Coronary artery (tissue), 2 donors: ENCODE results near the gene MPL.

ENCODE experiments used
- DNase-seq: peaks from one replicate; pipeline ENCODE4 v3.0.0-alpha.2; 2017; ENCODE audit warnings: low spot score
- H3K27ac ChIP-seq, 2 donors: fragments of 200-600 bp; sonication (generic); one replicate each; pipeline ENCODE4 v1.5.1; 2016 to 2019
- H3K4me3 ChIP-seq: fragments of 200-600 bp; sonication (generic); 2 replicates; pipeline ENCODE4 v1.5.1; 2016; ENCODE audit warnings: mild to moderate bottlenecking, moderate library complexity
- CTCF ChIP-seq: fragments of 200-600 bp; sonication (generic); IDR thresholded peaks from one replicate; pipeline ENCODE4 v1.5.1; 2019; ENCODE audit warnings: antibody characterized with exemption

The MPL gene

GRCh38 chr1:43376723-43377235 is 39.2 kb downstream of the MPL start:
- Histone ChIP-seq H3K4me3 (no peak overlapping the region), H3K27ac (no peak overlapping the region)
- DNase-seq: no peak
- no peak for TF ChIP-seq CTCF

GRCh38 chr1:43377831-43378230 is 40.2 kb downstream of the MPL start:
- DNase-seq: no peak
- Histone ChIP-seq H3K27ac (no peak overlapping the region), H3K4me3 (no peak overlapping the region)
- no peak for TF ChIP-seq CTCF

DNA sequence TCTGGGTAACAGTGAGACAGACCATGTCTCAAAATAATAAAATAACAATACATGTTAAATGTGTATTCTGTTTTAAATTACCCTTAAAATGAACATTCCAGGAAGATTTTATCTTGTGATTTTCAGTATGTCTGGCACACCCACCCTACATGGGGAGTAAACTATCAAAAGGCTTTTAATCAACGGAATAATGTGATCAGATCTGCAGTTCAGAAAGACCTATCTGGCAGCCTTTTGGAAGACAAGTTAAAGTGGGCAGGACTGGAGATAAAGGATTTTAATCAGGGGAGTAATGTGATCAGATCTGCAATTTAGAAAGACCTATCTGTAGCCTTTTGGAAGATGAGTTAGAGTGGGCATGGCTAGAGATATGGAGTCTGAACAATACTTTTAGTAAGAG is 41.9 kb downstream of the MPL start:
- Histone ChIP-seq H3K27ac (no peak overlapping the region), H3K4me3 (no peak overlapping the region)
- TF ChIP-seq CTCF: no peak
- DNase-seq: no peak

DNA sequence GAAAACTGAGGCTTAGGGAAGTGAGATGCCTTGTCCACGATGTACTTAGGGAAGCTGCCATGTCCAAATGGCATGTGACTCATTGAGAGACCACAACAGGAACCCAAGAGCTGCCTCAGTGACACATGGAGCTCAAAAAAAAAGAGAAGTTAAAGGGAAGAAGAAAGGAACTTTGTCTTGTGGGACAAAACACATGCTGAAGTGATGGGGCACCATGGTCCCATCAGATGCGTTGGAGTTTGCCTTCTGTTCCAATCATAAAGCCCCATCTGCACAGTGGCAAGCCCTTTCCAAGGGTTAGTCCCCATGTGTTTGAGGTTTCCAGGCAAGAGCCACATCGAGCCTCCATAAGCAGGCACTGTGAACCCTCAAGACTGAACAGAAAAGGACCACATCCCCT is 44.0 kb downstream of the MPL start:
- peak overlapping the region in 1 of 2 donors; percentile 58 for H3K27ac ChIP-seq
- no peak for DNase-seq

GRCh38 chr1:43382027-43382779 is 44.6 kb downstream of the MPL start:
- peak overlapping the region in 1 of 2 donors; percentile 58 for H3K27ac ChIP-seq

More for the DNA sequence above, 44.0 kb downstream of the MPL start:
- H3K4me3 ChIP-seq: no peak overlapping the region
- TF ChIP-seq CTCF: no peak

GRCh38 chr1:43383449-43383848 is 45.8 kb downstream of the MPL start:
- TF ChIP-seq CTCF: no peak
- no peak for DNase-seq
- Histone ChIP-seq H3K27ac (no peak overlapping the region), H3K4me3 (no peak overlapping the region)

More at GRCh38 chr1:43382027-43382779, 44.6 kb downstream of the MPL start:
- H3K4me3 ChIP-seq: no peak overlapping the region
- no peak for TF ChIP-seq CTCF
- no peak for DNase-seq

GRCh38 chr1:43386676-43387075 is 49.1 kb downstream of the MPL start:
- TF ChIP-seq CTCF: no peak

More at GRCh38 chr1:43386676-43387075, 49.1 kb downstream of the MPL start:
- no peak for DNase-seq
- no peak overlapping the region for H3K4me3 ChIP-seq
- H3K27ac ChIP-seq: no peak overlapping the region
